Body of pancreas (tissue), 4 donors: Measurements from ENCODE around the gene RIMKLA.

Source experiments
- POLR2A ChIP-seq, 3 donors: fragments of 450-650 bp; IDR thresholded peaks; one replicate each; pipeline ENCODE4 v1.6.1; 2016; ENCODE audit warnings: antibody characterized with exemption in 3 of 3, mild to moderate bottlenecking in 2 of 3
- TF ChIP-seq, protein P1 (sequence below), 7 experiments: fragments of 450-650 bp in 4 of 7; fragments of 200-600 bp in 3 of 7; sonication (generic) in 3 of 7; IDR thresholded peaks; one replicate each; pipeline ENCODE4 v1.5.1; 2016 to 2019; ENCODE audit warnings: antibody characterized with exemption in 7 of 7

DNA sequence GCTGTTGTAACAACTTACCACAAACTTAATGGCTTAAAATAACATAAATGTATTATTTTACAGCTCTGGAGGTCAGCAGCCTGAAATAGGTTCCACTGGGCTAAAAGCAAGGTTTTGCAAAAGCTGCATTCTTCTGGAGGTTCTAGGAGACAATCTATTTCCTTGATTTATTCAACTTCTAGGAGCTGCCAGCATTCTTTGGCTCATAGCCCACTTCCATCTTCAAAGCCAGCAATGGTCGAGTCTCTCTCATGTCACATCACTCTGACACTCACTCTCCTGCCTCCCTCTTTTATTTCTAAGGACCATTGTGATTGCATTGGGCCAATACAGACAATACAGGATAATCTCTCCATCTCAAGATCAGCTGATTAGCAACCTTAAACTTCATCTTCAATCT lies 30.5 kb upstream of the RIMKLA start:
- TF ChIP-seq, protein P1, sequence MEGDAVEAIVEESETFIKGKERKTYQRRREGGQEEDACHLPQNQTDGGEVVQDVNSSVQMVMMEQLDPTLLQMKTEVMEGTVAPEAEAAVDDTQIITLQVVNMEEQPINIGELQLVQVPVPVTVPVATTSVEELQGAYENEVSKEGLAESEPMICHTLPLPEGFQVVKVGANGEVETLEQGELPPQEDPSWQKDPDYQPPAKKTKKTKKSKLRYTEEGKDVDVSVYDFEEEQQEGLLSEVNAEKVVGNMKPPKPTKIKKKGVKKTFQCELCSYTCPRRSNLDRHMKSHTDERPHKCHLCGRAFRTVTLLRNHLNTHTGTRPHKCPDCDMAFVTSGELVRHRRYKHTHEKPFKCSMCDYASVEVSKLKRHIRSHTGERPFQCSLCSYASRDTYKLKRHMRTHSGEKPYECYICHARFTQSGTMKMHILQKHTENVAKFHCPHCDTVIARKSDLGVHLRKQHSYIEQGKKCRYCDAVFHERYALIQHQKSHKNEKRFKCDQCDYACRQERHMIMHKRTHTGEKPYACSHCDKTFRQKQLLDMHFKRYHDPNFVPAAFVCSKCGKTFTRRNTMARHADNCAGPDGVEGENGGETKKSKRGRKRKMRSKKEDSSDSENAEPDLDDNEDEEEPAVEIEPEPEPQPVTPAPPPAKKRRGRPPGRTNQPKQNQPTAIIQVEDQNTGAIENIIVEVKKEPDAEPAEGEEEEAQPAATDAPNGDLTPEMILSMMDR (IDR thresholded peaks at IDR 0.05), result no peak
- no peak for TF ChIP-seq POLR2A (IDR thresholded peaks at IDR 0.05)
